Stimulated activated naive CD8-positive, alpha-beta T cell treated with anti-CD3 and anti-CD28 coated beads, Interleukin-15, amount 100 ng/mL, for 72 hours (primary cell): ENCODE data around the gene SLC25A26.
"Not testable (repeated sequence)": the region's sequence is repeated elsewhere in the genome, so short reads cannot be mapped to it uniquely, and the experiment has no call there.

ENCODE experiments used
- ATAC-seq: fragments of 150-1000 bp; cut with Tn5 transposase; 2 replicates; pipeline ENCODE4 v1.10.0; 2021; ENCODE audit warnings: mild to moderate bottlenecking, moderate library complexity
- DNase-seq, 2 donors: peaks; one replicate each; pipeline ENCODE4 v3.0.0; 2021 to 2022
- H3K27ac Mint-ChIP-seq, 2 donors: one replicate each; pipeline ENCODE4 v1.8.0; 2022; ENCODE audit warnings: mild to moderate bottlenecking in 2 of 2, mixed read lengths in 2 of 2, moderate library complexity in 2 of 2
- H3K27me3 Mint-ChIP-seq: one replicate; pipeline ENCODE4 v1.8.0; 2022; ENCODE audit warnings: mixed read lengths
- H3K4me1 Mint-ChIP-seq: one replicate; pipeline ENCODE4 v1.8.0; 2022; ENCODE audit warnings: mild to moderate bottlenecking, mixed read lengths
- H3K4me3 Mint-ChIP-seq, 2 donors: one replicate each; pipeline ENCODE4 v1.8.0; 2022; ENCODE audit warnings: mild to moderate bottlenecking in 2 of 2, mixed read lengths in 2 of 2, moderate library complexity in 1 of 2
- H3K9me3 Mint-ChIP-seq, 2 donors: one replicate each; pipeline ENCODE4 v1.8.0; 2022; ENCODE audit warnings: mixed read lengths in 2 of 2

SLC25A26 gene

GRCh38 chr3:66271231-66271630 lies 50.4 kb downstream of the SLC25A26 start:
- Mint-ChIP-seq H3K27ac (no peak overlapping the region), H3K27me3 (no peaks in the 10 kb centered on the region), H3K9me3 (no peaks in the 10 kb centered on the region), H3K4me3 (no peak overlapping the region), H3K4me1 (peaks cover 1% of the 10 kb centered on the region)
- DNase-seq (no peak), ATAC-seq (no peak)

GRCh38 chr3:66272016-66272415 lies 51.2 kb downstream of the SLC25A26 start:
- Mint-ChIP-seq H3K27me3 (no peaks in the 10 kb centered on the region), H3K9me3 (no peaks in the 10 kb centered on the region), H3K4me1 (peaks cover 9% of the 10 kb centered on the region), H3K27ac (no peak overlapping the region), H3K4me3 (no peak overlapping the region)
- no peak for DNase-seq
- no peak for ATAC-seq

GRCh38 chr3:66274837-66275236 lies 54.0 kb downstream of the SLC25A26 start:
- not testable (repeated sequence) for ATAC-seq, H3K4me3 Mint-ChIP-seq, H3K27ac Mint-ChIP-seq, DNase-seq, H3K27me3 Mint-ChIP-seq, H3K9me3 Mint-ChIP-seq
- peaks cover 25% of the 10 kb centered on the region for H3K4me1 Mint-ChIP-seq

GRCh38 chr3:66276705-66277274 lies 56.0 kb downstream of the SLC25A26 start:
- H3K9me3 Mint-ChIP-seq, result no peaks in the 10 kb centered on the region
- H3K4me3 Mint-ChIP-seq, result no peak overlapping the region
- no peak overlapping the region for H3K27ac Mint-ChIP-seq
- H3K27me3 Mint-ChIP-seq, result no peaks in the 10 kb centered on the region
- no peak for ATAC-seq
- peaks cover 35% of the 10 kb centered on the region for H3K4me1 Mint-ChIP-seq
- DNase-seq, result peak; percentile 37 to 52

GRCh38 chr3:66279168-66279567 lies 58.4 kb downstream of the SLC25A26 start:
- Mint-ChIP-seq H3K9me3 (no peaks in the 10 kb centered on the region), H3K4me1 (peaks cover 35% of the 10 kb centered on the region), H3K4me3 (no peak overlapping the region), H3K27ac (no peak overlapping the region), H3K27me3 (no peaks in the 10 kb centered on the region)
- ATAC-seq (no peak), DNase-seq (no peak)

- H3K4me3 Mint-ChIP-seq, result peak overlapping the region in 1 of 2 donors; percentile 42
- peaks cover 35% of the 10 kb centered on the region for H3K4me1 Mint-ChIP-seq
- peak overlapping the region in 1 of 2 donors; percentile 49 for H3K27ac Mint-ChIP-seq
Observed at GRCh38 chr3:66280304-66280703, 59.5 kb downstream of the SLC25A26 start.

GRCh38 chr3:66291922-66292321 lies 71.1 kb downstream of the SLC25A26 start:
- Mint-ChIP-seq H3K4me1 (peaks cover 15% of the 10 kb centered on the region), H3K9me3 (peaks cover 13 to 26% of the 10 kb centered on the region in 2 donors)
- not testable (repeated sequence) for ATAC-seq, H3K27me3 Mint-ChIP-seq, H3K4me3 Mint-ChIP-seq, DNase-seq, H3K27ac Mint-ChIP-seq

More at GRCh38 chr3:66280304-66280703, 59.5 kb downstream of the SLC25A26 start:
- no peak for ATAC-seq
- Mint-ChIP-seq H3K27me3 (no peaks in the 10 kb centered on the region), H3K9me3 (no peaks in the 10 kb centered on the region)
- DNase-seq, result no peak

- no peak for ATAC-seq
- DNase-seq, result no peak
- Mint-ChIP-seq H3K27ac (peak overlapping the region in 1 of 2 donors; percentile 28), H3K9me3 (peaks cover 0 to 4% of the 10 kb centered on the region in 2 donors), H3K27me3 (no peaks in the 10 kb centered on the region), H3K4me3 (no peak overlapping the region), H3K4me1 (peaks cover 45% of the 10 kb centered on the region)
Observed at GRCh38 chr3:66297260-66297873, 76.6 kb downstream of the SLC25A26 start.

GRCh38 chr3:66297900-66298299 lies 77.1 kb downstream of the SLC25A26 start:
- peaks cover 50% of the 10 kb centered on the region for H3K4me1 Mint-ChIP-seq
- H3K27ac Mint-ChIP-seq, result peak overlapping the region; percentile 35 to 58
- H3K9me3 Mint-ChIP-seq, result peaks cover 0 to 4% of the 10 kb centered on the region in 2 donors
- ATAC-seq (no peak), DNase-seq (no peak)
- no peaks in the 10 kb centered on the region for H3K27me3 Mint-ChIP-seq
- peak overlapping the region in 1 of 2 donors; percentile 1 for H3K4me3 Mint-ChIP-seq

GRCh38 chr3:66298591-66298990 lies 77.8 kb downstream of the SLC25A26 start:
- peak overlapping the region in 1 of 2 donors; percentile 16 for H3K27ac Mint-ChIP-seq
- DNase-seq (no peak), ATAC-seq (no peak)
- no peaks in the 10 kb centered on the region for H3K27me3 Mint-ChIP-seq
- H3K4me3 Mint-ChIP-seq, result peak overlapping the region in 1 of 2 donors; percentile 42
- H3K9me3 Mint-ChIP-seq, result peaks cover 0 to 4% of the 10 kb centered on the region in 2 donors
- H3K4me1 Mint-ChIP-seq, result peaks cover 57% of the 10 kb centered on the region

- not testable (repeated sequence) for H3K27me3 Mint-ChIP-seq, ATAC-seq, DNase-seq, H3K4me3 Mint-ChIP-seq, H3K9me3 Mint-ChIP-seq, H3K27ac Mint-ChIP-seq
- H3K4me1 Mint-ChIP-seq, result peaks cover 60% of the 10 kb centered on the region
Observed at GRCh38 chr3:66299085-66299484, 78.3 kb downstream of the SLC25A26 start.

- H3K4me3 Mint-ChIP-seq, result no peak overlapping the region
- H3K9me3 Mint-ChIP-seq, result peaks cover 0 to 4% of the 10 kb centered on the region in 2 donors
- H3K27me3 Mint-ChIP-seq, result no peaks in the 10 kb centered on the region
- H3K4me1 Mint-ChIP-seq, result peaks cover 62% of the 10 kb centered on the region
- H3K27ac Mint-ChIP-seq, result no peak overlapping the region
- DNase-seq (no peak), ATAC-seq (no peak)
Observed at GRCh38 chr3:66299891-66300290, 79.1 kb downstream of the SLC25A26 start.

GRCh38 chr3:66302288-66302687 lies 81.5 kb downstream of the SLC25A26 start:
- Mint-ChIP-seq H3K27ac (peak overlapping the region; percentile 99), H3K4me3 (peak overlapping the region; percentile 52 to 72), H3K27me3 (no peaks in the 10 kb centered on the region), H3K4me1 (peaks cover 61% of the 10 kb centered on the region), H3K9me3 (peaks cover 0 to 4% of the 10 kb centered on the region in 2 donors)
- ATAC-seq, result peak; percentile 90
- peak; percentile 43 to 62 for DNase-seq

- peak; percentile 15 to 58 for DNase-seq
- ATAC-seq, result peak; percentile 90
- Mint-ChIP-seq H3K4me1 (peaks cover 49% of the 10 kb centered on the region), H3K27ac (peak overlapping the region; percentile 99), H3K4me3 (peak overlapping the region in 1 of 2 donors; percentile 21), H3K9me3 (peaks cover 0 to 4% of the 10 kb centered on the region in 2 donors), H3K27me3 (no peaks in the 10 kb centered on the region)
Observed at GRCh38 chr3:66303491-66303901, 82.7 kb downstream of the SLC25A26 start.

GRCh38 chr3:66304293-66304692 lies 83.5 kb downstream of the SLC25A26 start:
- H3K27ac Mint-ChIP-seq, result peak overlapping the region; percentile 51 to 99
- H3K9me3 Mint-ChIP-seq, result peaks cover 0 to 4% of the 10 kb centered on the region in 2 donors
- H3K4me1 Mint-ChIP-seq, result peaks cover 41% of the 10 kb centered on the region
- DNase-seq (no peak), ATAC-seq (no peak)
- H3K27me3 Mint-ChIP-seq, result no peaks in the 10 kb centered on the region
- H3K4me3 Mint-ChIP-seq, result peak overlapping the region in 1 of 2 donors; percentile 10

- H3K9me3 Mint-ChIP-seq, H3K27ac Mint-ChIP-seq, ATAC-seq, H3K27me3 Mint-ChIP-seq, DNase-seq, H3K4me3 Mint-ChIP-seq: not testable (repeated sequence)
- H3K4me1 Mint-ChIP-seq, result peaks cover 36% of the 10 kb centered on the region
Observed at GRCh38 chr3:66306086-66306485, 85.3 kb downstream of the SLC25A26 start.
